H54 (cell line): ENCODE measurements around the gene H2AZ2.
"Not testable (repeated sequence)": the region's sequence is repeated elsewhere in the genome, so short reads cannot be mapped to it uniquely, and the experiment has no call there.

Source experiments
- DNase-seq: peaks from one replicate; pipeline ENCODE4 v3.0.0; 2011; ENCODE audit warnings: low spot score, mixed read lengths; ENCODE audit not compliant: insufficient read length
- FAIRE-seq: peaks from 3 replicates; lab custom pipeline; 2011; peaks lifted over from hg19 to GRCh38; lab: Jason Lieb, UNC
- POLR2A ChIP-seq: IDR thresholded peaks from 2 replicates; pipeline ENCODE4 v1.6.1; 2011; ENCODE audit warnings: low read depth, mild to moderate bottlenecking, low read length

Gene H2AZ2

DNA sequence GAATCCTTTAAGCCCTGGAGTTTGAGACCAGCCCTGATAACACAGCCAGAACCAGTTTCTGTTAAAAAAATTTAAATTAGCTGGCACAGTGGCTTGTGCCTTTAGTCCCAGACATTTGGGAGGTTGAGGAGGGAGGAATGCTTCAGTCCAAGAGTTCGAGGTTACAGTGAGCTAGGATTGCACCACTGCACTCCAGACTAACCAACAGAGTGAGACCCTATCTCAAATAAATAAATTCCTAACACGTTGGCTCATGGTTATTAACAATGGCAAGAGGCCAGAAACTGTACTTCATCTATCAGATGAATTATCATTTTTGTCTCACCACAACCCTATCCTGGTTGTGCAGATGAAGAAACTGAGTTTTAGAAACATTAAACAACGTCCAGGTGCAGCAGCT, 53.6 kb downstream of the H2AZ2 start:
- FAIRE-seq = no peak
- no peak for DNase-seq
- TF ChIP-seq POLR2A = no peak

DNA sequence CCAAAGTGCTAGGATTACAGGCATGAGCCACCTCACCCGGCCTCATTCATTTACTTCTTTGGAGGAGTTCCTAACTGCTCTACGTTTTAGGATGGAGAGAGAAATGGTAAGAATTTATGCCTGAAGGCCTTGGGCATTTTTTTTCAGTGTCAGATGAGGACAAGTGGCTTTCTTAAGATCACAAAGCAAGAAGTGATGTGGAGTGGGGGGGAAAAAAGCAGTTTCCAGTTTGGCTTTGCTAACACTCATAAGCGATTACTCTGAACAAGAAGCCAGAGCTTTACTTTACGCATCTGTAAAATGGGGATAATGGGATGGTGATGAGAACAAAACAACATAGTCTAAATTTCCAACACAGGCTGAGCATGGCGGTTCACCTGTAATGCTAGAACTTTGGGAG, 54.0 kb downstream of the H2AZ2 start:
- FAIRE-seq (no peak), DNase-seq (no peak)
- no peak for TF ChIP-seq POLR2A

DNA sequence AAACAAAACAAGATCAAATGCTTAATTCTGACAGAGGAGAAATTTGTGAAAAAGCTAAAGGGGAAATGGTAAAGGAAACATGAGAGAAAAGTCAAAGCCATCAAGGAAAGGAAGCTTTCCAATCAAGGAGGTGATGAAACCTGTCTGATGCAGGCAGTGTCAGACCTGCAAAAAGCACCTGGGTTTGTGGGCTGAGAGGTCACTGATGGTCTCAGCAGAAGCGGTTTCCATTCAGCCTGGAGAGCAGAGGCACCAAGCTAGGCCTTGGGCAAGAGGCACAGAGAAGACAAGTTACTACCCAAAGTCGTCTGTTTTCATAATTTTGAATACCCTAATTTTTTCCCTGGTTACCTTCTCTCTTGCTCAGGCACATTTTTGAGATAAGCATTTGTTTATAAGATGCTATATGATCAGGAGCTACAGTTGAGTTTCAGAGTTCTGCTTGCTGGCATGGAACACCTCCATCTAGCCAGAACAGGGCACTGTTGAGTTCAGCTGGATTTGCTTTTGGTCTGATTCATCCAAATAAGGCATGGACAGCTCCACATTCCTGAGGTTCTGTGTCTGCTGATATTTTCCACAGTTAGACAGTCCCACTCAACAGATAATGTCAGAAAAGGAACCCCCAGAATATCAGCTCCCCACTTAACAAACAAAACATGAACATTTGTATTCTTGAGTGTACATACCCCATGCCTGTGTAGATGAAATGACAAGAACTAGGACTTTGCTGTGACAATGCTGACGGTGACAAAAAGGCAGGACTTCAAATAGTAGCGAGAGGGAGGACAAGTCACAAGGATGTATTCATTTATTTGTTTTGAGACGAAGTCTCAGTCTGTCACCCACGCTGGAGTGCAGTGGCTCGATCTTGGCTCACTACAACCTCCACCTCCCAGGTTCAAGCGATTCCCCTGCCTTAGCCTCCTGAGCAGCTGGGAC, 56.3 kb downstream of the H2AZ2 start:
- DNase-seq (no peak), FAIRE-seq (no peak)
- TF ChIP-seq POLR2A = no peak

DNA sequence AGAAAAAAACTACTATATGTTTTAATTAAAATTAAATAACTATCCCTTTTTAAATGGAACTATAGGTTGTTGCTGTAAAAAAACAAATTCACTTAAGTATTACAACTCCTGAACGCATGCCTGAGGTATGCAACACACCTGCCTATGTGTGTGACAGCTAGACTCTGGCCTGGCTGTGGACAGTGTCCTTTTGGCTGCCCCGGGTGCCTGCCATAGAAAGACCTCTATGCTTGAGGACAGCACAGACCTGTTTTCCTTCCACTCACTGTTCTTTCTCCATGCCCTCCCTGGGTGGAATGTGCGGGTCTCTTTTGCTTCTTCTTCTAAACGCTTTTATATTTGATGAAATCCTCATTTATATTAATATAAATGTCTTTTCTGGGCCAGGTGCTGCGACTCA, 57.9 kb downstream of the H2AZ2 start:
- FAIRE-seq = no peak
- TF ChIP-seq POLR2A = no peak
- no peak for DNase-seq

DNA sequence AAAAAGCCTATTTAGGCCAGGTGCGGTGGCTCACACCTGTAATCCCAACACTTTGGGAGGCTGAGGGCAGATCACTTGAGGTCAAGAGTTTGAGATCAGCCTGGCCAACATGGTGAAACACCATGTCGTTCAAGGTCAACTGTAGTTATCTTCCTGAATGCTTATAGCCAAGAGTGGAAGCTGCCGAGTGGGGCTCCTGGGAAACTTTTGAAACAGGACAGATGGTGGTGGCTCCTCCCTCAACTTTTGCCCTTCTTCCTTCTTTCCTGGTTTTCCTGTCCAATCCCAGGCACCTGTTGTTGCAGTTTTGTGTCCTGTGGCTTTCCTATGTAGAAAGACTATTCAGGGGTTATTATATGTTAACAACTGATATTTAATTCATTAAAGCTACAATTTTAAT, 60.1 kb downstream of the H2AZ2 start:
- FAIRE-seq (no peak), DNase-seq (no peak)
- TF ChIP-seq POLR2A = no peak

GRCh38 chr7:44787041-44787440, 60.8 kb downstream of the H2AZ2 start:
- FAIRE-seq (no peak), DNase-seq (no peak)
- no peak for TF ChIP-seq POLR2A

DNA sequence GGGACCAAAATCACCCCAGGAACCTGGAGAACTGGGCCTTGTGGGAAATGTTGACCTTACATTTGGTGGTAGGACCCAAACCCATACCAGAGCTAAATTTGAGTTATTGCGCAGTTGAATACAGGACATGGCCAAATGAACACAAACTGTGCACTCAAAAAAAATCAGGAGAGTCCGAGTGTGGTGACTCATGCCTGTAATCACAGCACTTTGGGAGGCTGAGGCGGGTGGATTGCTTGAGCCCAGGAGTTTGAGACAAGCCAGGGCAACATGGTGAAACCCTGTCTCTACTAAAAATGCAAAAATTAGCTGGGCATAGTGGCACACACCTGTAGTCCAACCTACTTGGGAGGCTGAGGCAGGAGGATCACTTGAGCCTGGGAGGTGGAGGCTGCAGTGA, 62.7 kb downstream of the H2AZ2 start:
- FAIRE-seq, DNase-seq: not testable (repeated sequence)

DNA sequence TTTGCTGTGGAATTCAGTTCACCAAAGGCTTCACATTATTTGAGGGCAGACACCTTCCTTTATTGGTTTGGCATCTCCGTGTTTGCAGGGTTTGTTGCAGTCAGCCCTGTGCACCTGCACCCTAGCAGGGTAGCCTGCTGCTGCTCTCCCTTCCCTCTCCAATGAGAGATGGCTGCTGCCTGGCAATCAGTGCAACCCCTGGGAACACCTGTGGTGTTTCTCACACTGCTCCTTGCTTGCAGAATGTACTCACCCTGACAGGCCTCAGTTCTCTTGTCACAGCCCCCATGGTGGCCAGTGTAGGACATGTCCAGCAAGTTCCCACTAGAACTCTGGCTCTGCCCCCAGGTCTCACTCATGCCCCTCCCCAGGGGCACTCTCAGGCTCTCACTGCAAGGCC, 63.5 kb downstream of the H2AZ2 start:
- DNase-seq = no peak
- no peak for TF ChIP-seq POLR2A

GRCh38 chr7:44783407-44783806, 64.5 kb downstream of the H2AZ2 start:
- FAIRE-seq = no peak
- TF ChIP-seq POLR2A = no peak
- no peak for DNase-seq

More for the DNA sequence above, 63.5 kb downstream of the H2AZ2 start:
- no peak for FAIRE-seq

DNA sequence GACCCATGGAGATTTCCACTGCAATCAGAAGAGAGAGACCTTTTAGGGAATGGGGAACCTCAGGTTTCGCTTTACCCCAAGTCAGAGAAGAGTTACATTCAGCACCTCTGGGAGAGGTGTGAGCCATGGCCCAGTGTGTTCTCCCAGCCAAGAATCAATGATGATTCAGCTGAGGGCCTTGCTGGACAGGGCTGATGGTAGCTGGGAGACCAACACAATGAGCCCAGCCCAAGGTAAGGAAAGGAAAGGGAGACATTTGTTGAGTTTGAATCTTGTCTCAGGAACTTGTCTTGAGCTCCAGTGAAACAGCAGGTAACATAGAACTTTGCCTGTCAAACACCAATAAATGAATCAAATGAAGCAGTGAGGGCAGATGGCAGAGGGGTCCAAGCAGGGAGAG, 65.4 kb downstream of the H2AZ2 start:
- DNase-seq (no peak), FAIRE-seq (no peak)
- no peak for TF ChIP-seq POLR2A
